ENCODE results near the gene SPRYD3.
"Not testable (repeated sequence)": the region's sequence is repeated elsewhere in the genome, so short reads cannot be mapped to it uniquely, and the experiment has no call there.

Gene SPRYD3

GRCh38 chr12:53049571-53050318 is 29.4 kb downstream of the SPRYD3 start, which contains the start of gene TNS2:
TSS of gene TNS2 (plus strand) at chr12:53050065. CDS start at chr12:53050186, 121 bp downstream.
- no peak for DNase-seq

- DNase-seq = no peak
Measured at GRCh38 chr12:53048780-53049401, 30.3 kb downstream of the SPRYD3 start.

GRCh38 chr12:53048033-53048779 is 31.0 kb downstream of the SPRYD3 start:
- no peak for DNase-seq

- DNase-seq = peak; percentile 71
Measured at GRCh38 chr12:53047221-53048032, 31.8 kb downstream of the SPRYD3 start.

- DNase-seq = peak; percentile 69
Measured at GRCh38 chr12:53046655-53047220, 32.5 kb downstream of the SPRYD3 start.

- no peak for DNase-seq
Measured at GRCh38 chr12:53045696-53046045, 33.5 kb downstream of the SPRYD3 start.

- DNase-seq = no peak
Measured at GRCh38 chr12:53044896-53045695, 34.1 kb downstream of the SPRYD3 start.

- DNase-seq = no peak
Measured at GRCh38 chr12:53044052-53044581, 35.1 kb downstream of the SPRYD3 start.

GRCh38 chr12:53042607-53043454 is 36.4 kb downstream of the SPRYD3 start:
- no peak for DNase-seq

- no peak for DNase-seq
Measured at GRCh38 chr12:53039851-53040250, 39.3 kb downstream of the SPRYD3 start.

- no peak for DNase-seq
Measured at GRCh38 chr12:53036802-53037201, 42.4 kb downstream of the SPRYD3 start.

GRCh38 chr12:53034459-53034858 is 44.7 kb downstream of the SPRYD3 start:
- no peak for DNase-seq

GRCh38 chr12:53033832-53034231 is 45.4 kb downstream of the SPRYD3 start:
- not testable (repeated sequence) for DNase-seq

- DNase-seq = no peak
Measured at GRCh38 chr12:53031616-53032015, 47.6 kb downstream of the SPRYD3 start.

- not testable (repeated sequence) for DNase-seq
Measured at GRCh38 chr12:53027014-53027413, 52.2 kb downstream of the SPRYD3 start.

- DNase-seq = no peak
Measured at GRCh38 chr12:53025250-53025649, 53.9 kb downstream of the SPRYD3 start.

GRCh38 chr12:53014709-53015108 is 64.5 kb downstream of the SPRYD3 start:
- no peak for DNase-seq

Measured in stimulated activated CD4-positive, alpha-beta T cell treated with anti-CD3 and anti-CD28 coated beads, Interleukin-15, amount 100 ng/mL, for 24 hours (primary cell).